ENCODE data around the gene ST6GALNAC5. TPM values are rescaled to one million over a fixed set of nuclear protein-coding genes. Genes with fewer than 3 reads are reported as not detected.

The ST6GALNAC5 gene
- total and polyA plus RNA-seq, 2 of the 13 experiments (the other 11 are each of a cell fraction or from before 2014, with no cell fraction given), result not detected

DNA sequence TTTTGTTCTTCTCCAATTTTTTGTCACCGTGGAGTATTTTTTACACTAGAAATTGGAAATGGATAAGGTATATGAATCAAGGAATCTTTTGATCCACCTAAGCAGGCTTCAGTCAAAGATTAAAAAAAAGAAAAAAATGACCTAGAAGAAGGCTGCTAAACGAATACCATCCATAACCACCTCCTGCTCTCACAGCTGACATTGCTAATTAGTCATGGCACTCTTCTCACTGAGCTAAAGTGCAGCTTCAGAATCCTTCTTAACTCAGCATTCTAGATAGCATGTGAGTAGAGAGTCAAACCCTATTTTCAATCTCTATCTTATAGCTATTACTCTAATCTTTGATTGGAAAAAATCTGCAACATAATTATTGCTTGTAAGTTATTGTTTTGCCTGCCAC, 40.2 kb upstream of the ST6GALNAC5 start (continued):
- no peak for TF ChIP-seq ARID5B (CRISPR knock-in tag; IDR thresholded peaks at IDR 0.05)
- TF ChIP-seq ZNF30 (CRISPR knock-in tag; IDR thresholded peaks at IDR 0.05), result no peak
- TF ChIP-seq TSC22D2 (CRISPR knock-in tag; IDR thresholded peaks at IDR 0.05; ENCODE audit: borderline replicate concordance), result no peak
- no peak for TF ChIP-seq YEATS2 (CRISPR knock-in tag; IDR thresholded peaks at IDR 0.05; ENCODE audit: borderline replicate concordance)
- TF ChIP-seq, protein P1, sequence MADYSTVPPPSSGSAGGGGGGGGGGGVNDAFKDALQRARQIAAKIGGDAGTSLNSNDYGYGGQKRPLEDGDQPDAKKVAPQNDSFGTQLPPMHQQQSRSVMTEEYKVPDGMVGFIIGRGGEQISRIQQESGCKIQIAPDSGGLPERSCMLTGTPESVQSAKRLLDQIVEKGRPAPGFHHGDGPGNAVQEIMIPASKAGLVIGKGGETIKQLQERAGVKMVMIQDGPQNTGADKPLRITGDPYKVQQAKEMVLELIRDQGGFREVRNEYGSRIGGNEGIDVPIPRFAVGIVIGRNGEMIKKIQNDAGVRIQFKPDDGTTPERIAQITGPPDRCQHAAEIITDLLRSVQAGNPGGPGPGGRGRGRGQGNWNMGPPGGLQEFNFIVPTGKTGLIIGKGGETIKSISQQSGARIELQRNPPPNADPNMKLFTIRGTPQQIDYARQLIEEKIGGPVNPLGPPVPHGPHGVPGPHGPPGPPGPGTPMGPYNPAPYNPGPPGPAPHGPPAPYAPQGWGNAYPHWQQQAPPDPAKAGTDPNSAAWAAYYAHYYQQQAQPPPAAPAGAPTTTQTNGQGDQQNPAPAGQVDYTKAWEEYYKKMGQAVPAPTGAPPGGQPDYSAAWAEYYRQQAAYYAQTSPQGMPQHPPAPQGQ (CRISPR knock-in tag; IDR thresholded peaks at IDR 0.05; ENCODE audit: borderline replicate concordance), result no peak
- TF ChIP-seq KLF16 (CRISPR knock-in tag; IDR thresholded peaks at IDR 0.05), result no peak
- TF ChIP-seq ATM (IDR thresholded peaks at IDR 0.05; ENCODE audit: borderline replicate concordance), result no peak
- TF ChIP-seq, protein P2, sequence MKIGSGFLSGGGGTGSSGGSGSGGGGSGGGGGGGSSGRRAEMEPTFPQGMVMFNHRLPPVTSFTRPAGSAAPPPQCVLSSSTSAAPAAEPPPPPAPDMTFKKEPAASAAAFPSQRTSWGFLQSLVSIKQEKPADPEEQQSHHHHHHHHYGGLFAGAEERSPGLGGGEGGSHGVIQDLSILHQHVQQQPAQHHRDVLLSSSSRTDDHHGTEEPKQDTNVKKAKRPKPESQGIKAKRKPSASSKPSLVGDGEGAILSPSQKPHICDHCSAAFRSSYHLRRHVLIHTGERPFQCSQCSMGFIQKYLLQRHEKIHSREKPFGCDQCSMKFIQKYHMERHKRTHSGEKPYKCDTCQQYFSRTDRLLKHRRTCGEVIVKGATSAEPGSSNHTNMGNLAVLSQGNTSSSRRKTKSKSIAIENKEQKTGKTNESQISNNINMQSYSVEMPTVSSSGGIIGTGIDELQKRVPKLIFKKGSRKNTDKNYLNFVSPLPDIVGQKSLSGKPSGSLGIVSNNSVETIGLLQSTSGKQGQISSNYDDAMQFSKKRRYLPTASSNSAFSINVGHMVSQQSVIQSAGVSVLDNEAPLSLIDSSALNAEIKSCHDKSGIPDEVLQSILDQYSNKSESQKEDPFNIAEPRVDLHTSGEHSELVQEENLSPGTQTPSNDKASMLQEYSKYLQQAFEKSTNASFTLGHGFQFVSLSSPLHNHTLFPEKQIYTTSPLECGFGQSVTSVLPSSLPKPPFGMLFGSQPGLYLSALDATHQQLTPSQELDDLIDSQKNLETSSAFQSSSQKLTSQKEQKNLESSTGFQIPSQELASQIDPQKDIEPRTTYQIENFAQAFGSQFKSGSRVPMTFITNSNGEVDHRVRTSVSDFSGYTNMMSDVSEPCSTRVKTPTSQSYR (CRISPR knock-in tag; IDR thresholded peaks at IDR 0.05; ENCODE audit: borderline replicate concordance), result no peak

Data from HepG2 (cell line).